KMS-11 (cell line): ENCODE measurements around the gene GMFB.
"Not testable (repeated sequence)": the region's sequence is repeated elsewhere in the genome, so short reads cannot be mapped to it uniquely, and the experiment has no call there.

Source experiments
- H2AFZ ChIP-seq: fragments of 200-600 bp; sonication (generic); 2 replicates; pipeline ENCODE4 v1.6.1; 2016; ENCODE audit warnings: antibody characterized with exemption, mixed run types, low read depth
- H3K27ac ChIP-seq: fragments of 200-600 bp; sonication (generic); 2 replicates; pipeline ENCODE4 v1.6.1; 2016; ENCODE audit warnings: mild to moderate bottlenecking, mixed run types
- H3K27me3 ChIP-seq: fragments of 200-600 bp; sonication (generic); 2 replicates; pipeline ENCODE4 v1.6.1; 2017; ENCODE audit warnings: mild to moderate bottlenecking, low read depth, mixed run types, moderate library complexity; ENCODE audit not compliant: insufficient read depth
- H3K36me3 ChIP-seq: fragments of 200-600 bp; sonication (generic); 2 replicates; pipeline ENCODE4 v1.6.1; 2017; ENCODE audit warnings: mild to moderate bottlenecking, mixed run types; ENCODE audit not compliant: insufficient read depth
- H3K4me1 ChIP-seq: fragments of 200-600 bp; sonication (generic); 2 replicates; pipeline ENCODE4 v1.6.1; 2016; ENCODE audit warnings: mild to moderate bottlenecking, low read depth, mixed run types; ENCODE audit not compliant: poor library complexity, severe bottlenecking
- H3K4me2 ChIP-seq: fragments of 200-600 bp; sonication (generic); 2 replicates; pipeline ENCODE4 v1.7.0; 2016; ENCODE audit warnings: mild to moderate bottlenecking, mixed run types
- H3K4me3 ChIP-seq: fragments of 200-600 bp; sonication (generic); IDR thresholded peaks from 2 replicates; pipeline ENCODE4 v1.6.1; 2017; ENCODE audit warnings: low read depth, low read length, mixed read lengths; ENCODE audit not compliant: insufficient read depth
- H3K79me2 ChIP-seq: fragments of 200-600 bp; sonication (generic); 2 replicates; pipeline ENCODE4 v1.6.1; 2016; ENCODE audit warnings: low read depth, mixed run types; ENCODE audit not compliant: insufficient read depth
- H3K9ac ChIP-seq: fragments of 200-600 bp; sonication (generic); 2 replicates; pipeline ENCODE4 v1.6.1; 2016; ENCODE audit warnings: mild to moderate bottlenecking, mixed run types
- H4K20me1 ChIP-seq: fragments of 200-600 bp; sonication (generic); 2 replicates; pipeline ENCODE4 v1.6.1; 2016; ENCODE audit warnings: mild to moderate bottlenecking, mixed run types; ENCODE audit not compliant: insufficient read depth
- TF ChIP-seq, protein P1 (sequence below): fragments of 200-600 bp; sonication (generic); conservative IDR thresholded peaks from 2 replicates; pipeline ENCODE4 v1.6.1; 2017; ENCODE audit warnings: low read depth, mild to moderate bottlenecking, antibody characterized with exemption, low read length, moderate library complexity, mixed read lengths

The GMFB gene

DNA sequence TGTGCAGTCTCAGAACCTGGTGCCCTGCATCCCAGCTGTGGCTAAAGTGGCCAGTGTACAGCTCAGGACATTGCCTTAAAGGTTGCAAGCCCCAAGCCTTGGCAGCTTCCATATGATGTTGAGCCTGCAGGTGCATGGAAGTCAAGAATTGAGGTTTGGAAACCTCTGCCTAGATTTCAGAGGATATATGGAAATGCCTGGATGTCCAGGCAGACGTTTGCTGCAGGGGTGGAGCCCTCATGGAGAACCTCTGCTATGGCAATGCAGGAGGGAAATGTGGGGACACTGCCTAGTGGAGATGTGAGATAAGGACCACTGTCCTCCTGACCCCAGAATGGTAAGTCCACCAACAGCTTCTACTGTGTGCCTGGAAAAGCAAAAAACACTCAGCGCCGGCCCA, 29.7 kb downstream of the GMFB start:
- Histone ChIP-seq H3K27ac (no peak overlapping the region), H3K36me3 (no peaks in the 10 kb centered on the region), H4K20me1 (no peaks in the 10 kb centered on the region), H3K4me3 (no peak overlapping the region), H3K27me3 (no peaks in the 10 kb centered on the region), H3K79me2 (no peaks in the 10 kb centered on the region), H2AFZ (no peak overlapping the region), H3K9ac (no peak overlapping the region), H3K4me2 (no peak overlapping the region), H3K4me1 (no peaks in the 10 kb centered on the region)
- TF ChIP-seq, protein P1, sequence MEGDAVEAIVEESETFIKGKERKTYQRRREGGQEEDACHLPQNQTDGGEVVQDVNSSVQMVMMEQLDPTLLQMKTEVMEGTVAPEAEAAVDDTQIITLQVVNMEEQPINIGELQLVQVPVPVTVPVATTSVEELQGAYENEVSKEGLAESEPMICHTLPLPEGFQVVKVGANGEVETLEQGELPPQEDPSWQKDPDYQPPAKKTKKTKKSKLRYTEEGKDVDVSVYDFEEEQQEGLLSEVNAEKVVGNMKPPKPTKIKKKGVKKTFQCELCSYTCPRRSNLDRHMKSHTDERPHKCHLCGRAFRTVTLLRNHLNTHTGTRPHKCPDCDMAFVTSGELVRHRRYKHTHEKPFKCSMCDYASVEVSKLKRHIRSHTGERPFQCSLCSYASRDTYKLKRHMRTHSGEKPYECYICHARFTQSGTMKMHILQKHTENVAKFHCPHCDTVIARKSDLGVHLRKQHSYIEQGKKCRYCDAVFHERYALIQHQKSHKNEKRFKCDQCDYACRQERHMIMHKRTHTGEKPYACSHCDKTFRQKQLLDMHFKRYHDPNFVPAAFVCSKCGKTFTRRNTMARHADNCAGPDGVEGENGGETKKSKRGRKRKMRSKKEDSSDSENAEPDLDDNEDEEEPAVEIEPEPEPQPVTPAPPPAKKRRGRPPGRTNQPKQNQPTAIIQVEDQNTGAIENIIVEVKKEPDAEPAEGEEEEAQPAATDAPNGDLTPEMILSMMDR, result no peak

DNA sequence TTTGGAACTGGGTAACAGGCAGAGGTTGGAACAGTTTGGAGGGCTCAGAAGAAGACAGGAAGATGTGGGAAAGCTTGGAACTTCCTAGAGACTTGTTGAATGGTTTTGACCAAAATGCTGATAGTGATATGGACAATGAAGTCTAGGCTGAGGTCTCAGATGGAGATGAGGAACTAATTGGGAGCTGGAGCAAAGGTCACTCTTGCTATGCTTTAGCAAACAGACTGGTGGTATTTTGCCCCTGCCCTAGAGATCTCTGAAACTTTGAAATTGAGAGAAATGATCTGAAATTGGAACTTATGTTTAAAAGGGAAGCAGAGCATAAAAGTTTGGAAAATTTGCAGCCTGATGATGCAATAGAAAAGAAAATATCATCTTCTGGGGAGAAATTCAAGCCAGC, 30.2 kb downstream of the GMFB start:
- not testable (repeated sequence) for H3K4me2 ChIP-seq

DNA sequence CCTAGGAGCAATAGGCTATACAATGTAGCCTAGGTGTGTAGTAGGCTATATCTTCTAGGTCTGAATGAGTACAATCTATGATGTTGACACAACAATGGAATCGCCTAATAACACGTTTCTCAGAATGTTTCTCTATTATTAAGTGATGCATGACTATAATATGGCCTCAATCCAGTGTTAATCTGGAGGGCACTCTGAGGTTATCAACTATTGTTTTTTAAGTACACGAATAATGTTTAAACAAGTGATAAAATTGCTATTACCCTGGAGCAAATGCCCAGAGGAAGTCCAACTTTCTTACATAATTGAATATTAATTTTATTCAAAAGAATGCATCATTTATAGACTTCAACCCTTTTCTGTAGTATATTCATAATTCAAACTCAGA, 31.2 kb downstream of the GMFB start:
- TF ChIP-seq, protein P1, result no peak
- Histone ChIP-seq H3K36me3 (no peaks in the 10 kb centered on the region), H3K4me2 (no peak overlapping the region), H3K4me3 (no peak overlapping the region), H3K9ac (no peak overlapping the region), H3K27ac (no peak overlapping the region), H4K20me1 (no peaks in the 10 kb centered on the region), H3K4me1 (no peaks in the 10 kb centered on the region), H3K79me2 (no peaks in the 10 kb centered on the region), H2AFZ (no peak overlapping the region), H3K27me3 (no peaks in the 10 kb centered on the region)

More for the DNA sequence above, 30.2 kb downstream of the GMFB start:
- not testable (repeated sequence) for H3K9ac ChIP-seq, H3K27ac ChIP-seq, H3K27me3 ChIP-seq, H3K79me2 ChIP-seq, H3K36me3 ChIP-seq, H4K20me1 ChIP-seq, H3K4me1 ChIP-seq, H3K4me3 ChIP-seq, H2AFZ ChIP-seq

DNA sequence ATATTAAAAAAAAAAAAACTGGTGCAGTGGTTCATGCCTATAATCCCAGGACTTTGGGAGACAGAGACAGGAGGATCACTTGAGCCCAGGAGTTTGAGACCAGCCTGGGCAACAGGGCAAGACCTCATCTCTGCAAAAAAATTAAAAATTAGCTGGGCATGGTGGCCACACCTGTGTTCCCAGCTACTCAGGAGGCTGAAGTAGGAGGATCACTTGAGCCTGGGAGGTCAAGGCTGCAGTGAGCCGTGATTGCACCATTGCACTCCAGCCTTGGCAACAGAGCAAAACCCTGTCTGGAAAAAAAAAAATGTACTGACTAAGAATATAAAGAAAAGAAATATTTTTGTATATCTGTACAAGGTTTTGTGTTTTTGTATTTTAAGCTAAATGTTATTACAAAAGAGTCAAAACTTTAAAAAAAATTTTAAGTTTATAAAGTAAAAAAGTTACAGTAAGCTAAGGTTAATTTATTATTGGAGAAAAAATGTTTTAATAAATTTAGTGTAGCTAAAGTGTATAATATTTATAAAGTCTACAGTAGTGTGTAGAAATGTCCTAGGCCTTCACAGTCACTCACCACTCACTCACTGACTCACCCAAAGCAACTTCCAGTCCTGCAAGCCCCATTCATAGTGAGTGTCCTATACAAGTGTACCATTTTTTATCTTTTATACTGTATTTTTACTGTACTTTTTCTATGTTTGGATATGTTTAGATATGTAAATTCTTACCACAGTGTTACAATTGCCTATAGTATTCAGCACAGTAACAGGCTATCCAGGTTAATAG, 31.8 kb downstream of the GMFB start:
- H3K27ac ChIP-seq, H3K9ac ChIP-seq, H3K27me3 ChIP-seq: not testable (repeated sequence)

DNA sequence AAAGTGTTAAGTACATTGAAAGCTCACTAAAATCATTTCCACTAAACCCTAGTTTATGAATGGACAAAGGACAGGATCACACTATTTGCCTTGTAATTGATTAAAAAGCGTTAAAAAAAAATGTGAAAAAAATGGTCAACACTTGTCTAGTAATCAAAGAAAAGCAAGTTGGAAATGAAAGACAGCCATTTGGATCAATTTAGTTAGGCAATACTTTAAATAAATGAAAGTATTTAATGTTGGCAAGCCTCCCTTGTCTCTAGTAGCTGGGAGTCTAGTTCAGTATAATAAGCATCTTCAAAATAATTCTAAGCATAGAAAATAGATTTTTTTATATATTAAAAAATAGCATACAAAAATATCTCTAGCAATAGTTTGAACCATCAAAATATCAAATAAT, 33.4 kb downstream of the GMFB start:
- no peak overlapping the region for H3K4me3 ChIP-seq
- H3K79me2 ChIP-seq, result no peaks in the 10 kb centered on the region
- no peaks in the 10 kb centered on the region for H4K20me1 ChIP-seq
- TF ChIP-seq, protein P1, result no peak
- no peaks in the 10 kb centered on the region for H3K4me1 ChIP-seq
- H3K4me2 ChIP-seq, result no peak overlapping the region
- no peaks in the 10 kb centered on the region for H3K36me3 ChIP-seq
- H2AFZ ChIP-seq, result no peak overlapping the region
- H3K27me3 ChIP-seq, result no peaks in the 10 kb centered on the region
- H3K27ac ChIP-seq, result no peak overlapping the region
- no peak overlapping the region for H3K9ac ChIP-seq

More for the DNA sequence above, 31.8 kb downstream of the GMFB start:
- not testable (repeated sequence) for H4K20me1 ChIP-seq, H2AFZ ChIP-seq, H3K79me2 ChIP-seq, H3K4me3 ChIP-seq, H3K4me2 ChIP-seq, H3K36me3 ChIP-seq, H3K4me1 ChIP-seq

DNA sequence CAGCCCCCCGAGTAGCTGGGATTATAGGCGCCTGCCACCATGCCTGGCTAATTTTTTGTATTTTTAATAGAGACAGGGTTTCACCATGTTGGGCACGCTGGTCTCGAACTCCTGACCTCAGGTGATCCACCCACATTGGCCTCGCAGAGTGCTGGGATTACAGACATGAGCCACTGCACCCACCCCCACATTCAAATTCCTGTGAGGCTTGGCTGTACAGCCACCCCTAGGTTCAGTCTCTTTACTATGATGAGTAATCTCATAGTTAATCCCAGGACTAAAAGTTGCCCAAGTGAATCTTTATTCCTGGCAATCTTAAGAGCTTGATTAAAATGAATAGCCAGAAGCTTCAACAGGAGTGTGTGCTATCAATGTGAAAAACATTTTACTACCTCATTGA, 34.8 kb downstream of the GMFB start:
- not testable (repeated sequence) for H3K27ac ChIP-seq, H2AFZ ChIP-seq, H3K4me2 ChIP-seq, H4K20me1 ChIP-seq, H3K79me2 ChIP-seq, H3K36me3 ChIP-seq, H3K27me3 ChIP-seq, H3K9ac ChIP-seq, H3K4me1 ChIP-seq, H3K4me3 ChIP-seq
